ENCODE data around the gene NT5C1B. TPM values are rescaled to one million over a fixed set of nuclear protein-coding genes. Genes with fewer than 3 reads are reported as not detected.

The NT5C1B gene
- total and polyA plus RNA-seq, 4 donors: 0.02 to 0.63 TPM; not detected in 2

DNA sequence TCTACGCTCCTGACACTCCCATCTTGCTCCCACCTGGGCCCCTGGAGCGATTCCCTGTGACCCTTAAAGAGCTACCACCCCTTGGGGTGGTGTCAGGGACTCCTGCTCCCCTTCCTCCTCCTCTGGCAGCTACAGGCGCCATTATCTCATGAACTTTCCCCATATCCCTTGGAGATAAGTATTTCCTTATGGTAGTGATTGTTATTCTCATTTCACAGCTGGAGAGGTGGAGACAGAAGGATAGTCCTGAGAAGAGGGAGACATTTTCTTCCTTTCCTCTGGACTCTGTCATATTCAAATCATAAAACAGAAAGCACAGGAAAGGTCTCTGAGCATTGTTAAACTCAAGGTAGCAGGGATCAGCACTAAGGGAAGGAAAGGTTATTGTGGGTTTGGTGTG, 63.5 kb downstream of the NT5C1B start (continued):
- TF ChIP-seq ZBTB33 (IDR thresholded peaks at IDR 0.05): no peak

- Histone ChIP-seq H3K9me3 (ENCODE audit: control insufficient read depth in 4 of 4, low read length in 3 of 4) (no peaks in the 10 kb centered on the region), H3K36me3 (ENCODE audit: control insufficient read depth in 4 of 4, insufficient read depth in 3 of 4, low read depth in 1 of 4, low read length in 3 of 4) (no peaks in the 10 kb centered on the region), H3K27ac (ENCODE audit: low read depth in 1 of 2, low read length in 2 of 2) (no peak overlapping the region), H3K4me3 (ENCODE audit: low read depth in 1 of 3, low read length in 3 of 3) (no peak overlapping the region), H3K27me3 (ENCODE audit: control insufficient read depth in 4 of 4, insufficient read depth in 4 of 4, low read length in 3 of 4) (no peaks in the 10 kb centered on the region), H3K9ac (ENCODE audit: low read depth in 1 of 2, low read length in 2 of 2) (no peak overlapping the region), H3K4me1 (ENCODE audit: control insufficient read depth in 4 of 4, insufficient read depth in 4 of 4, low read length in 3 of 4) (peaks cover 0 to 3% (median 1%) of the 10 kb centered on the region in 4 donors)
- WGBS: 94% methylated on average over 2 of the region's 2 CpGs
- no peak for DNase-seq (ENCODE audit: low spot score)
- TF ChIP-seq HNF4A (conservative IDR thresholded peaks at IDR 0.05) (no peak), FOXA1 (IDR thresholded peaks at IDR 0.05) (no peak)
- TF ChIP-seq, protein P1, sequence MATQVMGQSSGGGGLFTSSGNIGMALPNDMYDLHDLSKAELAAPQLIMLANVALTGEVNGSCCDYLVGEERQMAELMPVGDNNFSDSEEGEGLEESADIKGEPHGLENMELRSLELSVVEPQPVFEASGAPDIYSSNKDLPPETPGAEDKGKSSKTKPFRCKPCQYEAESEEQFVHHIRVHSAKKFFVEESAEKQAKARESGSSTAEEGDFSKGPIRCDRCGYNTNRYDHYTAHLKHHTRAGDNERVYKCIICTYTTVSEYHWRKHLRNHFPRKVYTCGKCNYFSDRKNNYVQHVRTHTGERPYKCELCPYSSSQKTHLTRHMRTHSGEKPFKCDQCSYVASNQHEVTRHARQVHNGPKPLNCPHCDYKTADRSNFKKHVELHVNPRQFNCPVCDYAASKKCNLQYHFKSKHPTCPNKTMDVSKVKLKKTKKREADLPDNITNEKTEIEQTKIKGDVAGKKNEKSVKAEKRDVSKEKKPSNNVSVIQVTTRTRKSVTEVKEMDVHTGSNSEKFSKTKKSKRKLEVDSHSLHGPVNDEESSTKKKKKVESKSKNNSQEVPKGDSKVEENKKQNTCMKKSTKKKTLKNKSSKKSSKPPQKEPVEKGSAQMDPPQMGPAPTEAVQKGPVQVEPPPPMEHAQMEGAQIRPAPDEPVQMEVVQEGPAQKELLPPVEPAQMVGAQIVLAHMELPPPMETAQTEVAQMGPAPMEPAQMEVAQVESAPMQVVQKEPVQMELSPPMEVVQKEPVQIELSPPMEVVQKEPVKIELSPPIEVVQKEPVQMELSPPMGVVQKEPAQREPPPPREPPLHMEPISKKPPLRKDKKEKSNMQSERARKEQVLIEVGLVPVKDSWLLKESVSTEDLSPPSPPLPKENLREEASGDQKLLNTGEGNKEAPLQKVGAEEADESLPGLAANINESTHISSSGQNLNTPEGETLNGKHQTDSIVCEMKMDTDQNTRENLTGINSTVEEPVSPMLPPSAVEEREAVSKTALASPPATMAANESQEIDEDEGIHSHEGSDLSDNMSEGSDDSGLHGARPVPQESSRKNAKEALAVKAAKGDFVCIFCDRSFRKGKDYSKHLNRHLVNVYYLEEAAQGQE (IDR thresholded peaks at IDR 0.05): no peak
Observed at GRCh38 chr2:18525236-18525635, 64.1 kb downstream of the NT5C1B start.

GRCh38 chr2:18522484-18523146, 66.8 kb downstream of the NT5C1B start:
- Histone ChIP-seq H3K4me1 (ENCODE audit: control insufficient read depth in 4 of 4, insufficient read depth in 4 of 4, low read length in 3 of 4) (peaks cover 3 to 24% (median 19%) of the 10 kb centered on the region in 4 donors), H3K9me3 (ENCODE audit: control insufficient read depth in 4 of 4, low read length in 3 of 4) (no peaks in the 10 kb centered on the region), H3K9ac (ENCODE audit: low read depth in 1 of 2, low read length in 2 of 2) (no peak overlapping the region), H3K27me3 (ENCODE audit: control insufficient read depth in 4 of 4, insufficient read depth in 4 of 4, low read length in 3 of 4) (no peaks in the 10 kb centered on the region), H3K36me3 (ENCODE audit: control insufficient read depth in 4 of 4, insufficient read depth in 3 of 4, low read depth in 1 of 4, low read length in 3 of 4) (no peaks in the 10 kb centered on the region), H3K4me3 (ENCODE audit: low read depth in 1 of 3, low read length in 3 of 3) (no peak overlapping the region), H3K27ac (ENCODE audit: low read depth in 1 of 2, low read length in 2 of 2) (no peak overlapping the region)
- TF ChIP-seq JUND (IDR thresholded peaks at IDR 0.05): no peak
- TF ChIP-seq, protein P2, sequence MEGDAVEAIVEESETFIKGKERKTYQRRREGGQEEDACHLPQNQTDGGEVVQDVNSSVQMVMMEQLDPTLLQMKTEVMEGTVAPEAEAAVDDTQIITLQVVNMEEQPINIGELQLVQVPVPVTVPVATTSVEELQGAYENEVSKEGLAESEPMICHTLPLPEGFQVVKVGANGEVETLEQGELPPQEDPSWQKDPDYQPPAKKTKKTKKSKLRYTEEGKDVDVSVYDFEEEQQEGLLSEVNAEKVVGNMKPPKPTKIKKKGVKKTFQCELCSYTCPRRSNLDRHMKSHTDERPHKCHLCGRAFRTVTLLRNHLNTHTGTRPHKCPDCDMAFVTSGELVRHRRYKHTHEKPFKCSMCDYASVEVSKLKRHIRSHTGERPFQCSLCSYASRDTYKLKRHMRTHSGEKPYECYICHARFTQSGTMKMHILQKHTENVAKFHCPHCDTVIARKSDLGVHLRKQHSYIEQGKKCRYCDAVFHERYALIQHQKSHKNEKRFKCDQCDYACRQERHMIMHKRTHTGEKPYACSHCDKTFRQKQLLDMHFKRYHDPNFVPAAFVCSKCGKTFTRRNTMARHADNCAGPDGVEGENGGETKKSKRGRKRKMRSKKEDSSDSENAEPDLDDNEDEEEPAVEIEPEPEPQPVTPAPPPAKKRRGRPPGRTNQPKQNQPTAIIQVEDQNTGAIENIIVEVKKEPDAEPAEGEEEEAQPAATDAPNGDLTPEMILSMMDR (IDR thresholded peaks at IDR 0.05; ENCODE audit: low read depth, low read length, missing input control): no peak
- no peak for DNase-seq (ENCODE audit: low spot score)
- 91% methylated on average over 2 of the region's 2 CpGs for WGBS
